HG03469 (cell line): ENCODE results near the gene ILKAP.

Experiments used
- ATAC-seq: cut with Tn5 transposase; IDR thresholded peaks from one replicate; pipeline ENCODE4 v1.9.1; 2021; ENCODE audit warnings: mild to moderate bottlenecking, moderate library complexity, moderate number of reproducible peaks; ENCODE audit not compliant: unreplicated experiment

Gene ILKAP, protein sequence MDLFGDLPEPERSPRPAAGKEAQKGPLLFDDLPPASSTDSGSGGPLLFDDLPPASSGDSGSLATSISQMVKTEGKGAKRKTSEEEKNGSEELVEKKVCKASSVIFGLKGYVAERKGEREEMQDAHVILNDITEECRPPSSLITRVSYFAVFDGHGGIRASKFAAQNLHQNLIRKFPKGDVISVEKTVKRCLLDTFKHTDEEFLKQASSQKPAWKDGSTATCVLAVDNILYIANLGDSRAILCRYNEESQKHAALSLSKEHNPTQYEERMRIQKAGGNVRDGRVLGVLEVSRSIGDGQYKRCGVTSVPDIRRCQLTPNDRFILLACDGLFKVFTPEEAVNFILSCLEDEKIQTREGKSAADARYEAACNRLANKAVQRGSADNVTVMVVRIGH

DNA sequence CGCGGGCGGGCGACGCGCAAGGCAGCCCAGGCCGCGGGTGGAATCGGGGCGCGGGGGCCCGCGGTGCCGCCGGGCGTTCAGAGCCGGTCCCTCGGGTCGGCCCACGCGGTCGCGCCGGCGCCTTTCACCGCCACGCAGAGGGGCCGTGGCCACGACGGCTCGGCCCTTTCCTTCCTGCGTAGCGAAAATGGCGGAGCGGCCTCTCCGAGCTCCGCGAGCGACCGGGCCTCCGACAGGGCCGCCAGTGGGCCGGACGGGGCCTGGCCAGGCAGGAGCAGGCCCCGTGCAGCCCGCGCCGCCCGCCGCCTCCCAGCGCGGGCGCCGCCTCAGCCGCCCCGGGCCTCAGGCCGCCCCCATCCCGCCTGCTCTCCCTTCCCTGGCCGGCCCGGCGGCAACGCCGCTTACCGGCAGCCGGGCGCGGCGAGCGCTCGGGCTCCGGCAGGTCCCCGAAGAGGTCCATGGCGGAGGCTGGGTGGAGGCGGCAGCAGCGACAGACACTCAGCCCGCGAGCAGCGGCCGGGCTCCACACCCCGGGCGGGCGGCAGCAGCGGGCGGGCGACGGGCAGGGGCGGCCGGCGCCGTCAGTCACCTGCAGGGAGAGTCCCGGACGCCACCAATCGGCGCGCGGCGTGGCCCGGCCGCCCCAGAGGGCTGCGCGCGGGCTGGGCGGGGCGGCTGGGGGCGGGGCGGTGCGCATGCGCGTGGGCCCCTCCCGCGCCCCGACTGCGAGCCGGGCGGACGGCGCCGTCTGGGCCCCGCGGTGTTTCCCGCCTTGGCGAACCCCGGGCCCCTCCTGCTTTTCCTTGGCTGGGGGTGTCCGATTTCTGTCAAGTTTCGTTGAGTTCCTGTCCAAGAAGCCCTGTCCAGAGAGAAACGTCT is at the start of gene ILKAP:
ILKAP (minus strand) TSS at position 602 of the 879 bp plus-strand sequence; CDS start at position 460, 142 bp downstream.
- peak; percentile 81 for ATAC-seq

DNA sequence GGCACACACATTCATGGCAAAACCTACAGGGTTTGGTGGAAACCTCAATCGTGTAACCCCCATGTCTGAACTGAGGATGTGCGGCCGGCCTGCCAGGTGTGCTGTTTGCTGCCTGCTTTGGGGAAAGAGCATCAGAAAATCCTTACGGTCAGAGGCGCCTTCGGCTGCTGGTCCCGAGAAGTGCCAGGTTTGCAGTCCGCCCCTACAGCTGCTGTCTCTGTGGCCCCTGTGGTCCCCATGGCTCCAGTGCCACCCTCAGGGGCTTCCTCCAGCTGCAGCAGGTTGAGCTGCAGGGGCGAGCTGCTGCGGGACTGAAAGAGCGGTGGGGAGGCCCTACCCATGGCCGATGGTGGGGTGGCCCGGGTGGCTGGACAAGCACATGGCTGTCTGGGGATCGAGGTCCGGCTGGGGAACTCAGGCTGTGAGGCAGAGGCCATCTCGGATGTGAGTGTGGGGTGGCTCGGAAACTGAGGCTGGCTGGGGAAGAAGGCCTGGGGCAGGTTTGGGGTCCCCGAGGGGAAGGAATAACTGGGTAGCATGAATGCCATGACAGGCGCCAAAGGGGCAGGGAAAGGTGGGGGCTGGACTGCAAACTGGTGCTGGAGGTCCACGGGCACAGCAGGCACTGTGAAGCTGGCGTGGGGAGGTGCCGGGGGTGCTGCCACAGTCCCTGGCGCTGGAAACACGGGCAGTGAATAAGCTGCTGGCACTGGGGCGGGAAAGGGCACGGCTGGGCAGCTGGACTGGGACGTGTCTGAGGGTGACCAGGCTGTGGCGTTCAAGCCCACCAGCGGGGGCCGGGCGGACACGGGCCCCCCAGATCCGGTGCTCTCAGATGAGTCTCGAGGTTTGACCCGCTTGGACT is 49.5 kb upstream of the ILKAP start:
- ATAC-seq = no peak

DNA sequence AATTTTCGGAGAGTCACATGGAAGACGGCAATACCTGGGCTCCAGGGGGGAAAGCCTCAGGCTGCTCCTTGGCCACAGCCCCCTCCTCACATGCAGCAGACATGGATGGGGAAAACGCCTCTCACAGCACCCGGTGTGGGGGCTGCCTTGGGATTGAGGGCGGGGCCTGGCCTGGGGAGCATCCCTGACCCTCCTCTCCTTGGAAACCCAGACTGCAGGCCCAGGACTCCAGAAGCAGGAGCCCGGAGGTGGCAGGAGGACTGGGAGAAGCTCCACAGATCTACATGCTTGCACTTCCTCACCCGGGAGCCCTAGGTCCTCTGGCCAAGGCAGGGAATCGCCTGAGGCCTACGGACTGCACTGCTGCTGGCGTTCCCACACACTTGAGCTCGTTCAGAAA is 48.5 kb upstream of the ILKAP start:
- ATAC-seq = no peak

DNA sequence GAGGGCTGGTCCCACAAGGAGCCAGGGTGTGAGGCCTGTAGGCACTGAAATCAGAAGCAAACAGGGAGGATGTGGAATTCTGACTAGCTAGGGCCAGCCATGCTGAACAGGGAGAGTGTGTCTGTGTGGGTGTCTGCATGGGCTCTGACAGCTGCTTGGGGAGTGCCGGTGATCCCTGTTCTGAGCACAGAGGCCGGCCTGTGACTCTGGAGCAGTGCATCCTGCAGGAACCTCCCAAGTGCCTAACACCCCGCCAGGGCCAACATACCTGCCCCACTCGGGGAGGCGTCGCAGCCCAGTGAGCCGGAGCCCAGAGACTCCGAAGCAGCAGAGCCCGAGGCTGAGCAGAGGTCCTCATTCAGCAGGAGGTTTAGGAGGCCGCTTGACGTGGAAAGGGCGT is 47.8 kb upstream of the ILKAP start:
- ATAC-seq = no peak

DNA sequence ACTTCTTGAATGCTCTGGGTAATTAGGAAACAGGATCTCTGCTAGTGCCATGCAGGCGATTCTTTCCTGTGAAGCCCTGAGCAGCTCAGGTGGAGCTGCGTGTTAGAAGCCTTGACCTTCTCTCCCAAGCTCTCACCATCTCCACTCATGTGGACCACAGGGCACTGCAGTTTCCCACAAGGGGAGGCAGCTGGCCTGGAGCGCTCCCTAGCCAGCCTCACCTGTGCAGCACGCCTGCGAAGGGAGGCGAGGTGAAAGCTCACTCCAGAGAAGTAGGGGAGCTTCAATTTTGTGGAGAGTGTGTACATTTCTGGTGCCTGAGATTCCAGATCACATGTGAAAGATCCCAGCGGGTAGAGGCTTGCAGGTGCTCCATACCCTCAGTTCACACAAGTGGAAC is 47.4 kb upstream of the ILKAP start:
- no peak for ATAC-seq

DNA sequence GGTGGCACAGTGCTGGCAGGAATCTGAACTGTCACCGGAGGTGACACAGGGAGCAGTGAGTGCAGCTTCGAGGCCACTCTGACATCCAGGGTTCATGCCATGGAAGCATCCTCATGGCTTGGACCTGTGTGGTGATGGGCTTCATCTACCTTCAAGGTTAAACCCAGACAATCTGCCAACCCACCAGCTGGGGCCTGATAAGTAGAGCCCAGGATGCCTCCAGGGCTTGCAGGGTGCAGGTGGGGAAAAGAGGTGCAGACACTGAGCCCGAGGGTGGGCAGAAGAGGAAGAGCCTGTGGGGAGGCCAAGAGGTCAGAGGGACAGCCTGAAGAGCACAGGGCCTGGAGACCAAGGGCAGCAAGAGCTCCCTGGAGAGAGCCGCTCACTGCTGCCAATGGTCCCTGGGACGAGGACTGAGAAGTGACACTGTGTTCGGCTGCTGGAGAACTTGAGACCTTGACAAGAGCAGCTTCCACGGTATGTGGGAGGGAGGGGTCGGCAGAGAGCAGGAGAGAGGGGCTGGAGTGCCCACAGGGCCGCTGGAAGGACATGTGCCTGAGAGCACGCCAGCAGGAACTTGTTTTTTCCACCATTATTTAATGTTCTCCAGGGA is 44.5 kb upstream of the ILKAP start:
- ATAC-seq = no peak

DNA sequence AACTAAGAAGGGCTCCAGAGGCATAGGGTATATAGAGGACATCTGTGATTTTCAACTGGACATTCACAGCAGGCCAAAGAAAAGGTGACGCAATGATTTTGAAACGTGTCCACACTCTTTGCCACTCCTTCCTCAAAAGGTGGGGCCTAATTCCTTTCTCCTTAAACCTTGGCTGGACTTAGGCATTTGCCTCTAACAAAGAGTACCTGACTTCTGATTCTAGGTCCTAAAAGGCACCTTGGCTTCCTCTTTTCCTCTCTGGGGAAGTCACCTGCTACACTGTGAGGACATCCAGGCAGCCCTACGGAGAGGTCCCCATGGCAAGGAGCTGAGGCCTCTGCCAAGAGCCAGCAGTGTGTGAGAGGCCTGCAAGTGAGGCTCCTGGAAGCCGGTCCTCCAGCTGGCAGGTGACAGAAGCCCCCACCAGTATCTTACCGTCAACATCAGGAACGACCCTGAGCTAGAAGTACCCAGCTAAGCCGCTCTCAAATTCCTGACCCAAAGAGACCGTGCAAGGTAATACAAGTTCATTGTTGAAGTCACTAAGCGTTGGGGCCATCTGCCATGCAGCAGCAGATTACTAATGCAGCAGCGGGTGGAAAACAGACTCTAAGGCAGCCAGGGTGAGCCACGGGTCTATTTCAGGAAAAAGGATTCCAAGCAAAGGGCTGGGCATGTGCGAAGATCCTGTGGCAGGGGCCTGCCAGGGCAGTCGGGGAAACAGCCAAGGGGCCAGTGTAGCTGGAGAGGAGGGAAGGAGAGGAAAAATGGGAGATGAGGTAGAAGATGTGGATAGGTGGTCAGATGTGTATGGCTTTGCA is 43.7 kb upstream of the ILKAP start:
- no peak for ATAC-seq

DNA sequence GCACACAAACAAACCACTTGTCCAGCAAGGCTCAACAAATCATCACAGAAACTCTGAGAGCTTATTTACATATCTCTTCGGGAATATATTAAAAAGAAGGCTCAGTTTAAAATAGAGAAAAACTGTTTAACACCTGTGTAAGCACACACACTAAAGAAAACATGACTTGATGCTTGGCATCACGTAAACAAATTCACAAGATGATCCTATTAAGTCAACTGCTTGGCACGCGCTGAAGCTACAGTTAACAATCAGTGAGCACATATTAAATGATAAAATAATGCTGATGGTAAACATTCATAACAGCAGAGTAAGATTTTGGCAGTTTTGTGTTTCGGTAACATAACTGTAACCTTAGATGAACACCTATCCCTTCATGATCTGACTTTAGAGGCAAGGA is 40.7 kb upstream of the ILKAP start:
- no peak for ATAC-seq

DNA sequence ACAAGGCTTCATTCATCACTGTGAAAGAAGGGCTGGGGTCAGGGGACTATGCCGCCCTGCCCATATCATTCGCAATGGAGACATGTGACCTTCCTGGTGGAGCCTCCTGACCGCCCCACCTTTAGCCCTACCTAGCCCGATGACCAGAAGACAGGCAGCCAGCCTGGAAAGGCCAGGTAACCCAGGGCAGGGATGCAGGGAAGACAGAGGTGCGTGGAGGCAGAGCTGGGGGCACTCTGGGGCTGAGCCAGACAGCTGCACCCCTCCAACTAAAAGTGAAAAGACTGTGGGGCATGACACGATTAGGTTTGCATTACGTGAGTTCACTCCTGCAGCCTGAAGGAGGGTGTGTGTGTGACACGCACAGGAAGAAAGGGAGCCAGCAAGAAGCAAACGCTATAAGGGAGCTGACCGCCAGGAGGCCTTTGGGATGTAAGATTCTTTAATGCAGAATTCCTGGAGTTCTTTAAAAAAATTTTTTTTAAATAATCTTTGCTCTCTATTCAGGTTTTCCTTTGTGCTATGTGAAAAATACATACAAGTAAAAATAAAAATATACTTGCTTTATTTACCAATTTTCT is 40.1 kb upstream of the ILKAP start:
- no peak for ATAC-seq

DNA sequence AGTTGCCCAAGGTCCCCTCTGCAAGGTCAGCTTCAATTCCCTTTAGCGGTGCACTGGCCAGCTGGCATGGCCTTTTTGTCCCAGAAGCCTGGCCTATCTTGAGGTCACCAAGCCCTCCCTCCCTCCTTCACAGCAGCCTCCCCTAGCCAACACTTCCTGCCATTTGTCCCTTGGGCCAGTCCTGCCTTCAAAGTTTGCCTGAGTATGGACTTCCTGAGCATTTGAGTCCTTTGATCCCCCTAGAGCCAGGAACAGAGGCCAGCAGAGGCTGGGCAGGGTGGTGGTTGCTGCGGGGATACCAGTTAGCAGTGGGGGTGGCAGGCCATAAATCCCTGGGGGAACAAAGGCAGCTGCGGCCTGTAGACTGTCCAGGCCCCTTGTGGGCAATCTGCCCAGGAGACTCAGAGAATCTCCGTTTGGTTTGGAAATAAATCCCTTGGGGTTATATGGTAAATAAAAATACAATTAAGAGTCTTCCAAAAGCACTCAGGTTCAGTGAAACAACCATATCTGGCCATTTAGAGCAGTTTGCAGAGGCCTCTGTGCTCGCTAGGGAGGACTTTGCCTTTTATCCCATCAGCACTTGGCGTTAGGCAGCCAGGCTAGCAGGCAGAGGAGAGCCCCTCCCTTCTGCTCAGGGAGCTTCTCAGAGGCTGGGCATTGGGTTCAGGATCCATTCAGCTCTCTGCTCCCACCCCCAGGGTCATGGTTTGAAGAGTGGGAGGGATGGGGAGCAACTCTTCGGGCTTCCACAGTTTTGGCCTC is 39.4 kb upstream of the ILKAP start:
- no peak for ATAC-seq

DNA sequence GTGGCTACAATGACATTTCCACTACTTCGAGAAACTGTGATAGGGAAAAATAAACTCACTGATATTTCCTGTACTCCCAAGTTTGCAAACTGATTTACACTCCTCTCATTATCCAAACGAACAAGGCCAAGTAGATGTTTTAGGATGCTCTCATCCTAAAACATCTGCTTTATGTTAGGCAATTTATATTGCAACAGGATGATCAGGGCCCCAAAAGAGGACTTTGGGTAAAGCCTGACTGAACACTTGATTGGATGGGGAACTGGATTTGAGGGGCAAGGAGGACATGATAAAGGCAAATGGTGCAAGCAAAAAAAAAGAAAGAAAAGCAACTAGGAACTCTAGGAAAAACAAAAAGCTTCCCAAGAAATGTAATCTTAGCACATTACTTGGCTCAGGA is 38.5 kb upstream of the ILKAP start:
- no peak for ATAC-seq

DNA sequence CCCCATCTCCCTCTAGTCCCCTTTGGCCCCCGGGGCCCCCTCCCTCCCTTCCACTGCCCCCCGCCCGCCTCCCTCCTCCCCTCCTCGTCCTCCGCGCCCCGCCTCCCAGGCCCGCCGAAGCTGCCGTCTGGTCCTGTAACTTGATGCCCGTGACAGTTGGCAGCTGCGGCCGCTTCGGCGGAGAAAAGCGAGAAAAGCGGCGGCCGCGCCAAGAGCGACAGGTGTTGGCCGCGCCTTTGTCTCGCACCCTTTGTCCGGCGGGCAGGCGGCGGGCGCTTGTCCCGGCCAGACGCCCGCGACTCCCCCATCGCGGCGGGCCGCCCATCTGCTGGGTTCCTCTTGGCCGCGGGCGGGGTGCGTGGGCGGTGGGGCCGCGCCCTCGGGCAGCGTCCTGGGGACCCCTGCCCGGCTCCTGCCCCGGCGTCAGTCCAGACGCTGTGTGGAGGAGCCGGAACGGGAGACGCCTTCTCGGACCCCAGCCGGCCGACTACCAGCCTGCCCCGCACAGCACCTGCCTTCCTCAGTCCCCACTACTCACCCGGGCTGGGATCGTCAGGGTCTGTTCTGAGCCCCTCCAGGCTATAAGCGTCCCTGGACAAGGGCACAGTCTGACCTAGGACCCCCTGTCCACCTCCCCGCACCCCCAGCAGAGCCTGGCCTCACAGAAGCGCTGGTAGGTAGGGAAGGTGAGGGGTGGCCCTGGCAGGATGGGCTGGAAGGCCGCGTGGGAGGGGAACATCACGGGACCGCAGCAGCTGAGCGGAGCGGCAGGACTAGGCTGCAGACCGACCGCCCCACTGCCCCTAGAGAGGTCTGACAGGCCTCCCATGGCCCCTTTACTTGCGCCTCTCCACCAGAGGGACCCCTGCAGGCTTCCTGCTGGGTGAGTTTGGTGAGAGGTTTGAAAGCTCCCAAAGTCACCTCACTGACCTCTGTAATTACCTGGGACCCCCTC is 37.5 kb upstream of the ILKAP start:
- ATAC-seq = no peak

DNA sequence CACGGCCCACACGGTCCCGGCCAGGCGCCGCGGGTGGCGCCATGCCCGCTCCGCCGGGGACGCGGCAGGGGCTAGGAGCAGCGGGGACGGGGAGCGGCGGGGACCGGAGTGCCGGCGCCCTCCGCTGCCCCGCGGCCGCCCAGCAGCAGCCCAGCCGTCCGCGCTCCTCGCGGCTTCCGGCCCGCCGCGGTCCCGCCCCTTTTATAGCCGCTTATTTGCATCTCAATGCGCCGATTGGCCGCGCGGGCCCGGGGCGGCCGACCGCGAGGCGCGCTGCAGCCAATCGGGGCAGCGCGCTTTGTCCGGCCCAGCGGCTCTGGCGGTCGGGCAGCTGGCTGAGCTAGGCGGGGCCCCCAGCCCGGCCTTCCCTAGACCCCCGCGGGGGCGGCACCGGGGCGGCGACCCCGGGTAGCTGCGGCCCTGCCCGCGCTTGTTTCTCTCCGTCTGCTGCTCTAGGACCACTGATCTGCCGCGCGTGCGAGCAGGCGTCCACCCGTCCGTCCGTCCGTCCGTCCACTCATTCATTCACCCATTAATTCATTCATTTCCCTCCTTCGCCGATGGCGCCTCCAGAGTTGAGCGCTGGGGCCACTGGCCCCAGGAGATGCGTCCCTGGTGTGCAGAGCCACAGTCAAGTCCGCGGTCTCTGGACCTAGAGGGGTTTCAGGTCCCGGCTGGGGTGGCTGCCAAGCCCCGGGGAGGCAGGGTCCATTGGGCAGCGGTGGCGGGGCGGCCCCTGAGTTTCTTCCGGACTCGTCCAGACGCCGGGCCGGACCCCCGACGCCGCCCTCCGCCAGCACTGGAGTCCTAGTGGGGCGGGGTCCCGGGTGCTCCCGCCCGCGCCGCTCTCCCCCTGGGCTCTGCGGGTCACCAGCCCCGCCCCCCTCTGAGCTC is 36.6 kb upstream of the ILKAP start, which contains the start of gene HES6:
HES6 (minus strand) TSS at position 176 of the 894 bp plus-strand sequence; CDS start at position 43, 133 bp downstream.
- ATAC-seq = peak; percentile 64

DNA sequence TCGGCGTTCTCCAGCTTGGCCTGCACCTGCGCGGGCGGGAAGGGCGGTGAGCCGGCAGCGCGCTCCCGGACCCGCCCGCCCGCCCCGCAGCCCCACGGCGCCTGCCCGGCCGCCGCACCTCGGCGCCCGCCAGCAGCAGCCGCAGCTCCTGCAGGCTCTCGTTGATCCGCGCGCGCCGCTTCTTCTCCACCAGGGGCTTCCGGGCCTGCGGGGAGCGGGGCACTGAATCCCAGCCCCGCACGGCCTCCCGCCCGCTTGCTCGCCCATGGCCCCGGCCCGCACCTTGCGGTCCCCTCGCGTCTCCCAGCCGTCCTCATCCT is 36.0 kb upstream of the ILKAP start:
- no peak for ATAC-seq

DNA sequence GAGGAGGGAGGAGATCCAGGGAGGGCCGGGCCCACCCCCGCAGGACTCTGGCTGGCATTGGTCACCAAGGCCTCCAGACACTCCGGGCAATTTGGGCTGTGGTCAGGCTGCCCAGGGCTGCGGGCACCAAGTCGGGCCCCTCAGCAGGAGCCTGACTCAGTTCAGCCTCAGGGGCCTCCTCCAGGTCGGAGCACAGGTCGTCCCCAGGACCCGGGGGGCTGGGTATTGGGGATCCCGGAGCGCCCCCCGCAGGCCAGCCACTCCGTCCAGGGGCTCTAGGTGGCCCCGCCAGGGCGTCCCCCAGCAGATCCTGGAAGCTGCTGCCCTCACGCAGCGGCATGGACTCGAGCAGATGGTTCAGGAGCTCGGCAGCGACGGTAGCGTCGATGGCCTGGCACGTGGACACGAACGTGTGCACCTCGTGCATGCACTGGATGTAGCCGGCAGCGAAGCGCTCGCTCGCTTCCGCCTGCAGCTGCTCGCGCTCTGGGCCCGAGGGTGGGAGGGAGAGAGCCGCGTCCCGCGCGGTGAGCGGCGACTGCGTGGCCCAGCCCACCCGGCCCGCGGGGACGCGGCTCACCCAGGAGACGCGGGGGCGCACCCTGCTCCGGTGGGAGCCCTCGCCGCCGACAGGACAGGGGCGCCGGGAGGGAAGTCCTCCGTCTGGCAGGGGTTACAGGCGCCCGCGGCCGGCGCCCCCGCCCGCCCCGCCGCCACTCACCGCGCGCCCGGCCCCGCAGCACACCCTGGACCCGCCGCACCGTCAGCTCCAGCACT is 35.5 kb upstream of the ILKAP start:
- ATAC-seq = no peak

DNA sequence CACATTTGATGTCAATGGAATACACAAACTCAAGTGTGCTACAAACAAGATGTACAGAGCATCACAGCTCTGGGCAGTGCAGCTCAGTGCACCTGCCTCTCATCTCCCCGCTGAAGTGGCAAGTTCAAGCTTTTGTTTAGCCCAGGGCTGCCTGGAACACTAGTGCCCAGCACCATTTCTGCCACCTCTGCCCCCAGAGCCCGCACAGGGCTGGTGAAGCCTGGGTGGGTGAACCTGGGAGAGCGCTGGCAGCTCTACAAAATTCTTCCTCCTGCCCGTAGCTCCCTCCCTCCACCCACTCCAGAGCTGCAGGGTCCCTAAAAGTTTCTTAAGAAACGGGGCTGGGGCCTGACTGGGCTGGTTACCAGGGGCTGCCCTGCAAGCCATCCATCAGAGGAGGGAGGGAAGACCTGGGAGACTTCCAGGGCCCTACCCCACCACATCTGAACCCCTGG is 34.8 kb upstream of the ILKAP start:
- ATAC-seq = no peak
